Chondrocyte (in vitro differentiated cells): Measurements from ENCODE around the gene LBH. TPM values are rescaled to one million over a fixed set of nuclear protein-coding genes. Genes with fewer than 3 reads are reported as not detected.
A peak's percentile ranks its signal among the peaks of the same experiment; 100 is the strongest.

ENCODE experiments used
- DNase-seq: peaks from one replicate; pipeline ENCODE4 v3.0.0; 2021; ENCODE audit warnings: mixed read lengths, low spot score
- H3K27ac Mint-ChIP-seq: one replicate; pipeline ENCODE4 v1.8.0; 2021; ENCODE audit warnings: mild to moderate bottlenecking, moderate library complexity, mixed read lengths; ENCODE audit not compliant: unreplicated experiment
- H3K27me3 Mint-ChIP-seq: 2 replicates; pipeline ENCODE4 v1.8.0; 2021; ENCODE audit warnings: low read depth, mixed read lengths
- H3K36me3 Mint-ChIP-seq: 2 replicates; pipeline ENCODE4 v1.8.0; 2021; ENCODE audit warnings: low read depth, mixed read lengths
- H3K4me1 Mint-ChIP-seq: 2 replicates; pipeline ENCODE4 v1.8.0; 2021; ENCODE audit warnings: low read depth, mild to moderate bottlenecking, mixed read lengths
- H3K4me3 Mint-ChIP-seq: one replicate; pipeline ENCODE4 v1.8.0; 2021; ENCODE audit warnings: mild to moderate bottlenecking, moderate library complexity, mixed read lengths; ENCODE audit not compliant: unreplicated experiment
- H3K9me3 Mint-ChIP-seq: 2 replicates; pipeline ENCODE4 v1.8.0; 2021; ENCODE audit warnings: low read depth, mixed read lengths
- total RNA-seq: library from RNA; stranded (reverse); gene quantifications from 3 replicates; pipeline ENCODE4 v1.2.1, GENCODE V29; 2021
- TF ChIP-seq, protein P1 (sequence below): fragments of 200-600 bp; sonication (generic); IDR thresholded peaks from 2 replicates; pipeline ENCODE4 v1.5.0; 2021; ENCODE audit warnings: antibody characterized with exemption, mild to moderate bottlenecking, moderate library complexity

LBH gene
- total RNA-seq, 1 donor from 2014 or later = 88.8 TPM

DNA sequence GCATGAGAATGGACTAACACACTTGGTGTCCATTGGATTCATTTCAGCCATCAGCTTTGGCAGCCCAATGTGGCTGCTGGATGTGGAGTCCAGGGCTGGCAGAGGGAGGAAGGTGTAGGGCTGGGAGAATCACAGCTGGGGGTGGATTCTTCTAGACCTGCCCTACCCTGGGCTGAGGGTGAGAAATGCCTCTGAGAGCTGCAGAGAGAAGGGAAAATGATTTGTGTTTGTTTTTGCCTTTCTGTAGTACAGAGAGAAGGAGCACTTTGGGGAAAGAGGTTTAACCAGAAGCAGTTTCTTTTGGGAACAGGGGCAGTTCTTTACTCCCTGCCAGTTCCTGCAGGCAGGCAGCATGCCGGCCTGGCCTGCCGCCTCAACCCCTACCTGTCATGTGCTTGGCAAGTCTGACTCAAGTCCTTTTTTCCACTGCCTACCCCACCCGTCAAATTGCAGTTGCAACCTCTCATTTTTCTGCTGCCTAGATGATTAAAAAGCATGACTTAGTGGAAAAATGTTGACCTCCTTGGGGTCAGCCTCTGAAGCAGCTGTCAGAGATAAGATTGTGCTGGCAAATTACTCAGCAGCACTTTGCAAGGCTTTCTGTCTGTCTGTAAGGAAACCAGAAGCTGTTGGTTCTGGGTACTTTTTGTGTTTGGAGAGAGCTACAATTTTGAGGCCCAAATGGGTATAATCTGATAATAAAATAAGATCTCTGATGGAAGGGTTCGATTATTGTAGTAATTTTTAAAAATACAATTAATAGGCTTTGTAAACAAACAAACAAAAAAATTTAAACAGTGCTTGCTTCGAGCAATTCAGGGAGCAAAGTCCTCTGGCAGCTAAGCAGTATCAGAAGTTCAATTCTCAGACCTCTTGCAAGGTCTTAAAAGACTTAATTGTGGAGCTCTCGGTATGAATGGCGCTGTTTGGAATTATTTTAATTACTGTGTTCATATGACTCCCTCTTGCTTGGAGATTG lies 21.7 kb downstream of the LBH start:
- H3K27me3 Mint-ChIP-seq = no peaks in the 10 kb centered on the region
- TF ChIP-seq, protein P1, sequence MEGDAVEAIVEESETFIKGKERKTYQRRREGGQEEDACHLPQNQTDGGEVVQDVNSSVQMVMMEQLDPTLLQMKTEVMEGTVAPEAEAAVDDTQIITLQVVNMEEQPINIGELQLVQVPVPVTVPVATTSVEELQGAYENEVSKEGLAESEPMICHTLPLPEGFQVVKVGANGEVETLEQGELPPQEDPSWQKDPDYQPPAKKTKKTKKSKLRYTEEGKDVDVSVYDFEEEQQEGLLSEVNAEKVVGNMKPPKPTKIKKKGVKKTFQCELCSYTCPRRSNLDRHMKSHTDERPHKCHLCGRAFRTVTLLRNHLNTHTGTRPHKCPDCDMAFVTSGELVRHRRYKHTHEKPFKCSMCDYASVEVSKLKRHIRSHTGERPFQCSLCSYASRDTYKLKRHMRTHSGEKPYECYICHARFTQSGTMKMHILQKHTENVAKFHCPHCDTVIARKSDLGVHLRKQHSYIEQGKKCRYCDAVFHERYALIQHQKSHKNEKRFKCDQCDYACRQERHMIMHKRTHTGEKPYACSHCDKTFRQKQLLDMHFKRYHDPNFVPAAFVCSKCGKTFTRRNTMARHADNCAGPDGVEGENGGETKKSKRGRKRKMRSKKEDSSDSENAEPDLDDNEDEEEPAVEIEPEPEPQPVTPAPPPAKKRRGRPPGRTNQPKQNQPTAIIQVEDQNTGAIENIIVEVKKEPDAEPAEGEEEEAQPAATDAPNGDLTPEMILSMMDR = no peak
- peak overlapping the region; percentile 95 for H3K27ac Mint-ChIP-seq
- peak overlapping the region; percentile 45 for H3K4me3 Mint-ChIP-seq
- H3K36me3 Mint-ChIP-seq = peaks cover 19% of the 10 kb centered on the region
- no peaks in the 10 kb centered on the region for H3K9me3 Mint-ChIP-seq
- DNase-seq = no peak
- H3K4me1 Mint-ChIP-seq = peaks cover 42% of the 10 kb centered on the region

DNA sequence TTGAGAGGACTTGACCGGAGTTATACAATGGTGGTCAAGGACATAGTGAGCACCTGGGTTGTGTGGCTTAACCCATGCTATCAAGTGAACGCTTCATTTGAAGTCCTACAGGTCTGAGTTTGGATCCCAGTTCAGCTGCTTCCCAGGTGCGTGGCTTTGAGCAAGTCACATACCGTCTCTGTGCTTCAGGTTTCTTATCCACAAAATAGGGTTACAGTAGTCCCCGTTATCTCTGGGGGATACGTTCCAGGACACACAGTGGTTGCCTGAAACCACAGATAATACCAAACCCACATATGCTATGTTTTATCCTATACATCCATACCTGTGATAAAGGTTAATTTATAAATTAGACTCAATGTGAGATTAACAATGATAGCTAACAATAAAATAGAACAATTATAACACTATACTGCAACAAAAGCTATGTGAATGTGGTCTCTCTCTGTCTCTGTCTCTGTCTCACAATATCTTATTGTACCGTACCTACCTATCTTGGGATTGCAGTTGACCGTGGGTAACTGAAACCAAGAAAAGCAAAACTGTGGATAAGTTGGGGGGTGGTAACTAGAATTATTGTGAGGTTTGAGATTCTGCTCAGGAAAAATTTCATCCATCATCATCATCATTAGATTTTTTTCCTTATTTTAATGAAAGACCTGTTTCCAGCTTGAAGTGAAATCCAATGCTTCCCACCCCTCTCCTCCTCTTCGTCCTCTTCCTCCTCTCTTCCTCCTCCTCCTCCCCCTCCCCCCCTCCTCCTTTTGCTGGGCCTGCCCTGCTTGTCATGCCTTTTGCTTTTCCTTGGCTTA lies 22.7 kb downstream of the LBH start:
- H3K4me1 Mint-ChIP-seq = peaks cover 34% of the 10 kb centered on the region
- H3K4me3 Mint-ChIP-seq = no peak overlapping the region
- TF ChIP-seq, protein P1 = no peak
- no peaks in the 10 kb centered on the region for H3K27me3 Mint-ChIP-seq
- no peak for DNase-seq
- peak overlapping the region; percentile 95 for H3K27ac Mint-ChIP-seq
- H3K36me3 Mint-ChIP-seq = peaks cover 24% of the 10 kb centered on the region
- H3K9me3 Mint-ChIP-seq = no peaks in the 10 kb centered on the region

DNA sequence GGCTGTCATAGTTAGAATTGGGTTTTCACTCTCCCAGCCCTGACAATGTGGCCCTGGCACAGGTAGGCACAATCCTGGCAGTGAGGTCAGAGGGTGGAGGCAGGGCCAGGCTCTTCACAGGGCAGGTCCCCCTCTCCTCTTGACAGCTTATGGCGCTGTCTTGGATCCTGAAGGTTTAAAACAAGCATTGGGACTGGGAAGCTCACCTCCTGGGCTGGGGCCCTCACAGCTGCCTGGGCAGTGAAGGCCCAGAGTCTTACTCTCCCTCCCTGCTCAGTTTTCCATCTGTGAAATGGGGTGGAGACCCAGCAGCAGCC lies 23.3 kb downstream of the LBH start:
- TF ChIP-seq, protein P1 = no peak
- H3K27me3 Mint-ChIP-seq = no peaks in the 10 kb centered on the region
- peaks cover 28% of the 10 kb centered on the region for H3K4me1 Mint-ChIP-seq
- no peak for DNase-seq
- no peak overlapping the region for H3K4me3 Mint-ChIP-seq
- no peak overlapping the region for H3K27ac Mint-ChIP-seq
- no peaks in the 10 kb centered on the region for H3K9me3 Mint-ChIP-seq
- peaks cover 27% of the 10 kb centered on the region for H3K36me3 Mint-ChIP-seq

DNA sequence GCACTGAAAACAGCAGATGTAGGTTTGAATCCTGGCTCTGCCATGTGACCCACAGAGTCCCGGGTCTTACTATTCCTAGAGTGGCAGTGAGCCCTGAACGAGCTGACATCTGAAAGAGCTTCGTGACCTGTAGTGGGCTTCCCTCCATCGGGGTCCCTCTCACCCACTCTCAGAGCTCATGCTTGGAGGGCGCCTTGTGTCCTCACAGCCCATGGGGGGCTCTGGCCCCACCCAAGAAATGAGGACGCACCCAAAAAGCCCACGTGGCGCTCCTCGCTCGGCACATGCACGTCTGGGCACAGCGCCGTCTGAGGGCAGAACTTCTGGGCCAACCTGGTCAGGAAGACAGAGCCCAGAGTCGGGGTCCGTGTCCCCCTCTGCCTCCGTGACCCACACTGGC lies 23.7 kb downstream of the LBH start:
- no peak overlapping the region for H3K27ac Mint-ChIP-seq
- no peak for DNase-seq
- H3K4me1 Mint-ChIP-seq = peaks cover 26% of the 10 kb centered on the region
- H3K27me3 Mint-ChIP-seq = no peaks in the 10 kb centered on the region
- no peak overlapping the region for H3K4me3 Mint-ChIP-seq
- TF ChIP-seq, protein P1 = no peak
- H3K9me3 Mint-ChIP-seq = no peaks in the 10 kb centered on the region
- H3K36me3 Mint-ChIP-seq = peaks cover 30% of the 10 kb centered on the region
